Measurements from ENCODE around the gene DMC1.
"Not testable (repeated sequence)": the region's sequence is repeated elsewhere in the genome, so short reads cannot be mapped to it uniquely, and the experiment has no call there.

Gene DMC1, protein sequence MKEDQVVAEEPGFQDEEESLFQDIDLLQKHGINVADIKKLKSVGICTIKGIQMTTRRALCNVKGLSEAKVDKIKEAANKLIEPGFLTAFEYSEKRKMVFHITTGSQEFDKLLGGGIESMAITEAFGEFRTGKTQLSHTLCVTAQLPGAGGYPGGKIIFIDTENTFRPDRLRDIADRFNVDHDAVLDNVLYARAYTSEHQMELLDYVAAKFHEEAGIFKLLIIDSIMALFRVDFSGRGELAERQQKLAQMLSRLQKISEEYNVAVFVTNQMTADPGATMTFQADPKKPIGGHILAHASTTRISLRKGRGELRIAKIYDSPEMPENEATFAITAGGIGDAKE

DNA sequence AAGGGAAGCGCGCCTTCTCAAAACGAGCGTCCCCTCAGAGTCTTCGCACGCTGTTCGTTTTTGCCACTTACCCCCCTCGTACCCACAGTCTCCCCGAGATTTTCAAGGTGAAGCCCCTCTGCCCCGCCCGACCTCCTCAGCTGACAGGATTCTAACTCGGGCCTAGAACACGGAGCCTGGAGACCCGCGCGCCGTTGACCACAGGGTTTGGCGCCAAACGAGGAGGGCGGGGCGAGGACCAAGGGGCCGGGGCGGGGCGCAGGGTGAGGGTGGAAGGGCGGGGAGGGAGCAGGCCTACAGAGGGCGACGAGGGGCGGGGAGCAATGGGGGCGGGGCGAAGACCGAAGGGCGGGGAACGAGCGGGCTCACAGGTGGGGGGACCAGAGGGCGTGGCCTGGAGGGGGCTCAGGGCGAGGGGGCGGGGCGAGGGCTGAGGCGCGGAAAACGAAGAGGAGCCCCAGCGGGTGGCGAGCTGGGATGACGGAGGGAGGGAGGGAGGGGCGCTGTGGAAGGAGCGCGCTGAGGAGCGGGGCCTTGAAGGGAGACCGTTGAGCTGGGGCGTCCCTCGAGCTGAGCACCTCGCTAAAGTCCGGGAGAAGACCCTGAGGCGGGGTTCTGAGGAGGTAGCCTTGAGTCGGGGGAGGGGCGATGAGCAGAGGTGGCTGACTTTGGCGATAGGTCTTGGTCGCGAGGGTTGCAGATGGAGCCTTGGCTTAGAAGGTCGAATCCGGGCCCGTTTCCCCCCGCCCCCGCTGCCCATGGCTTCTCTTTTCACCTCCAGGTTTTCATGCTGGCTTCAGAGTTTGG is at the start of gene DMC1:
Gene DMC1 (minus strand): TSS at position 212 of the 807 bp plus-strand sequence. CDS start 1,927 bp downstream, outside the sequence.
- peak; percentile 97 to 100 (median 98) for DNase-seq (ENCODE audit: low read depth in 3 of 3)

- no peak for DNase-seq (ENCODE audit: low read depth in 3 of 3)
Observed at GRCh38 chr22:38618682-38619081, 48.7 kb upstream of the DMC1 start.

- no peak for DNase-seq (ENCODE audit: low read depth in 3 of 3)
Observed at GRCh38 chr22:38618258-38618657, 48.3 kb upstream of the DMC1 start.

GRCh38 chr22:38615064-38615405 is 45.1 kb upstream of the DMC1 start:
- not testable (repeated sequence) for DNase-seq (ENCODE audit: low read depth in 3 of 3)

DNA sequence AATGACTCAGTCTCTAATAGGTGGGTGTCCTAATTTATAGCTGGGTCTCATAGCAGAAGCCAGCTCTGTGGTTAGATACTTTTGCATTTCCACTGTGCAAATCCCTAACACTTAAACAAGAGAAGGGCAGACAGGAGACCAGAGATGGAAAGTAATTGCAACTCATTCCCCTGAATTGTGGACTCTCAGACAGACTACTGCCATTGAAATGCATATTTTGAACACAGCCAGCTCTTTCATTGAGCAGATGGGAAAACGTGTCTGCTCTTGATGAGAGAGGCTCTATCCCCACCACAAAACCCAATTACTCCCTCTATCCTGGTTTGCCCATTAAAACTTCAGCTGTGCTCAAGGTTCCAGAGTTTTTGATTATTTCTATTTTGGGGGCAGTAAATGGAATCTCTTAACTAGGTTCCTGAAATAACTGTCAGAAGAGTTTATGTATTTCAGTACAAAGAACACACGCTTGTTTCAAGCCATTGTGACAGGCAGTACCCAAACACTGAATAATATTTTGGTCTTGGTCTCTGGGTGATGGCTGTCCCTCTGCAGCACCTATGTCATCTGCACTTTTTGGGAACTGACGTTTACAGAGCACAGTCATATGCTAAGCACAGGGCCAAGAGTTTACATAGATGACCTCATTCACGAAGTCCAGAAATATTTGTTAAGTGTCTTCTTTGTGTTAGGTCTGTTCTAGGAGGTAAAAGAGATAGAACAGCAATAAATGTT is 44.5 kb upstream of the DMC1 start:
- DNase-seq (ENCODE audit: low read depth in 3 of 3): no peak

DNA sequence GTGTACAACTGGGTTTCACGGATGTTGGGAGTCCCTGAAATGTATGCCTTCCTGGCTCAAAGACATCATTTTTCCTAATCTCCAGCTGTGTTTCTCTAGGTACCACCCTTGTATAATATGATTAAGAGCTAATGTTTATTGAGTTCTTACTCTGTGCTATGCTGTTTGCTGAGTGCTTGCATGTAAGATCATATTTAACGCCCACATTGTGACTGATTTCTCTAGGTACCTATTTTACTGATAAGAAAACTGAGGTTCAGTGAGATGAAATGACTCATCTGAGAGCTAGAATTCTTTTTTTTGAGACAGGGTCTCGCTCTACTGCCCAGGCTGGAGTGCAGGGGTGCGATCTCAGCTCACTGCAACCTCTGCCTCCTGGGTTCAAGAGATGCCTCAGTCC is 43.6 kb upstream of the DMC1 start:
- no peak for DNase-seq (ENCODE audit: low read depth in 3 of 3)

DNA sequence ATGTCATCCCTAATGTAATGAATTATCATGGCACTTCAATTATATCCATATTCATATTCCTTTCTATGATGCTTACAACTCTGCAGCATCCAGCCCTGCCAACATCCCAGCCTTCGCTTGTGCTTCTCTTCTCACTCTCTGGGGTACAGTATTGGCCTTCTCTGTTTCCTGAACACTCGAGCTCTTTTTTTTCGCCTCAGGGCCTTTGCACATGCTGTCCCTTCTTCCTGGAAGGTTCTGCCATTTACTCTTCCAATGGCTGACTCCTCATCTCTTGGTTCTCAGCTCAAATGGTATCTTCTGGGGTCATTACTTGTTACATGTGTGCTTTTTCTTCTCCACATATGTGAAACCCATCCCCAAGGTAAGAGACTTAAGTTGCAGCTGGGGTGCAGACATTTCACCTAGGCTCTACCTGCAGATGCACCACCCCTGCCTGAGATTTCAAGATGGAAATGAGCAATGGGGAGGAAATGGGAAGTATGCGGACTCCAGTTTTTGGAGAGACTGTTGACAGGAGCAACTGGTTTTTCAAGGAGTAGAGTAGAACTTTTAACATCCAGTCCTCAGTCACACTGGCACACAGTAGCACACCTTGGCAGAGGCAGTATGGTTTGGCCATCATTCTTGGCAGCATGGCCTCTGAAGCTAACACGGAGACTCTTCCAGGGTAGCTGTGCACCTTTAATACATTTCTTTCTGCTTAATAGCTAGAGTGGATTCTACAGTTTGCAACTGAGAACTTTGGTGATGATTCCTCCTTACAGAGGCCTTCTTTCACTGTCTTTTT is 42.4 kb upstream of the DMC1 start:
- no peak for DNase-seq (ENCODE audit: low read depth in 3 of 3)

DNA sequence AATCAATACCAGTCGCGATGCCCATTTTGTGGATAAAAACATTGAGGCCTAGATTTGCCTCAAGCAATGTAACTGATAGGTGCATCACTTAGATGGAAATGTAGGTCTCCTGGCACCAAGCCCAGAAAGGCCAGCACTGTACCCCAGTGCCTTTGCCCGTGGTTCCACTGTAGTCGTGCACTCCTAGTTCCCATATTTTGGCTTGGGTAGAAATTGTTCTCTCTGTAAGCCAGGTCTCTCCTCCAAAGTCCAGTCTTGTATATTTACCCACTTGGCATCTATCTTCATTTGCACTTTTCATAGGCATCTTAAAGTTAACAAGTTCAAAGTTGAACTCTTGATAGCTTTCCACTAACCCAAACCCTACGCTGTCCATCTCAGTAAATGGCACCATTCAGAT is 41.6 kb upstream of the DMC1 start:
- DNase-seq (ENCODE audit: low read depth in 3 of 3): no peak

DNA sequence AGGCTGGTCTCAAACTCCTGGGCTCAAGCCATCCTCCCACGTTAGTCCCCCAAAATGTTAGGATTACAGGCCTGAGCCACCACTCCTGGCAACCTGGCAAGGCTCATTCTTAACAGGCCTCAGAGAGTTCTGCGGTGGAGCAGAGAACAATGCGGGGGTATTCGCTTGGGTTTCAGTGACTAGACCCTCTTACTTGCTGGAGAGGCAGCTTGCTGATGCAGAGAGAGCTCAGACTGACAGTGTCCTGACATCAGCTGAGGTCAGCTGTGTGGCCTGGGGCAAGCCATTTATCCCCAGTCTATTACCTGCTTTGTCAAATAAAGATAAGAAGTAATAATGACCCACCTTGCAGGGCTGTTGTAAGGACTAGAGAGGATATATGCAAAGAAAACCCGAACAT is 40.3 kb upstream of the DMC1 start:
- no peak for DNase-seq (ENCODE audit: low read depth in 3 of 3)

- DNase-seq (ENCODE audit: low read depth in 3 of 3): no peak
Observed at GRCh38 chr22:38608992-38609750, 39.2 kb upstream of the DMC1 start.

DNA sequence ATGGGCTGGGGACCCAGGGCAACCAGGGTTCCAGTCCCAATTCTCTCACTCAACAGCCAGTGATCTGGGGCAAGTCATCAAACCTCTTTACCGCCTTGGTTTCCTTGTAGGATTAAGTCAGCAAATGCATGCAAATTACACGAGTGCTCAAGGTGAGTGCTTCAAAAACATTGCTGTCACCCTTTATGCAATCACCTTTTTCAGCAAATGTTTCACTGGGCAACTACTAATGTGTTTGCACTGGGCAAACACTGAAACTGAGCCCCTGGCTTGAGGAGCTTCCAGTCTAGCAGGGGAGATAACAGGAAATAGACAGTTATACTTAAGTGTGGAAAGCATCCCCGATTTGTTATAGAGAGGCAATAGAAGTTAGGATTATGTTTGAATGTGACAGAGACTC is 37.7 kb upstream of the DMC1 start:
- DNase-seq (ENCODE audit: low read depth in 3 of 3): no peak

- no peak for DNase-seq (ENCODE audit: low read depth in 3 of 3)
Observed at GRCh38 chr22:38602166-38602565, 32.2 kb upstream of the DMC1 start.

DNA sequence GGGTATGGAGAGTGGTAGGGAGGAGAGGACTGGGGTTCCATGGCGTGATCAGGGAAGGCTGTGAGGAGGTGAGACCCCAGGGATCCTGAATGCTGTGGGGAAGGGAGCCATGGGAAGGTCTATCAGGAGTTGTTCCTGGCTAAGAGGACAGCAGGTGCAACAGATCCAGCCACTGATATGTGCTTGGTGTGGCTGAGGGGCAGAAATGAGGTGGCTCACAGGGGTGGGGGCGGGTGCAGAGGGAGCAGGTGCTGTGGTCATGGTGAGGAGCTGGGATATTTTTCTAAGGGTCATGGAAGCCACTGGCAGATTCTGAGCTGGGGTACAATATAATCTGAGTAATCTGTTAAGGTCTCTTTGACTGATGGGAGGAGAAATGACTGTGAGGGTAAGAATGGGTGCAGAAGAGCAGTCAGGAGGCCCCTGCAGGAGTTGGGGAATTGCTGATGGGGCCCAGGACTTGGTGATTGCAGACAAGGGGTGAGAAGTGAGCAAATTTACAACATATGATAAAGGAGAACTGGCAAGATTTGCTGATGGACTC is 31.3 kb upstream of the DMC1 start:
- DNase-seq (ENCODE audit: low read depth in 3 of 3): no peak

DNA sequence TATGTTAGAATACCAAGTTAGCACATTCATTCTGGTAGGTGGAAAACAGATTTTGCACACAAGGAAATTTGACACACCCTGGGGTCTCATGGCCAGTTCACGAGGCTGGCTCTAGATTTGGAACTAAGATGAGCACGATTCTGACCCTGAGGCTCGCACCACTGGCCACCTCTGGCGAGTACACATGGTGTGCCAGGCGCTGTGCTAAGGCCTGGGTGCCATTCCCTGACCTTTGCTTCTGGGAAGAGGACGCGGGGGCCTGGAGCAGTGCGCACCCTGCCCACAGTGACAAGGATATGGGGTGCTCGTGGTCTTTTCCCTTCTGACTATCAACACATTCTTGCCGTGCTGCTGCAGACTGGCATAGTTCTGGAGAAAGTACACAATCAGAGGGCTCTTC is 29.5 kb upstream of the DMC1 start:
- no peak for DNase-seq (ENCODE audit: low read depth in 3 of 3)

DNA sequence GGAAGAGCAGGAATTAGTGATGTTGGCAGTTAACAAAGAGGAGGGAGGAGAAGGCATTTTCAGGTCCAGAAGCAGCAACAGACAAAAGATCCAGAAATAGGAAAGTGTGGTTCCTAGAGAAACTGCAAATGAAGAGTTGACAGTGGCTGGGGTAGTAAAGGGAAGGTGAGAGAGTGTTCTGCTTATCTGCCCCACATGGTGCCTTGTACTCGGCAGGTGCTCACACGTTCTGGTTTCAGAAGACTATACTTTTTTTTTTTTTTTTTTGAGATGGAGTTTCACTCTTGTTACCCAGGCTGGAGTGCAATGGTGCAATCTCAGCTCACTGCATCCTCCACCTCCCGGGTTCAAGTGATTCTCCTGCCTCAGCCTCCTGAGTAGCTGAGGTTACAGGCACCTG is 12.9 kb upstream of the DMC1 start:
- not testable (repeated sequence) for DNase-seq (ENCODE audit: low read depth in 3 of 3)

DNA sequence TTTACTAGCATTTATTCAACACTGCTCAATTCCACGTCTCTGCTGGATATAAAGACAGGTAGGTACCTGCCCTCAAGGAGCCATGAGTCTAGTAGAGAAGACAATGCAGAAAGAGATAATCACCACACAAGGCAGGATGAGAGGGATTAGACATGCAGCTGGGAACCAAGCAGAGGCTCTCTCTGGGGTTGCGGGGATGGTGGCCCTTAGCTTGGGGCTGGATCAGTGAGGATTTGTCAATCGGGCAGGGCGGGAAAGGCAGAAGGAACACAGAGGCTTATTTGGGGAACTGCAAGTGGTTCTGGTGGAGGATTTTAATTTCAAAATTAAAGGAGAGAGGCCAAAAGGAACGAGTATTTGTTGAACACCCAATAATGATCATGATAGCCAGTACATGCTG is 8.5 kb upstream of the DMC1 start:
- no peak for DNase-seq (ENCODE audit: low read depth in 3 of 3)

- peak in 1 of 3 donors; percentile 8 for DNase-seq (ENCODE audit: low read depth in 3 of 3)
Observed at GRCh38 chr22:38572065-38572464, 2.1 kb upstream of the DMC1 start.

DNA sequence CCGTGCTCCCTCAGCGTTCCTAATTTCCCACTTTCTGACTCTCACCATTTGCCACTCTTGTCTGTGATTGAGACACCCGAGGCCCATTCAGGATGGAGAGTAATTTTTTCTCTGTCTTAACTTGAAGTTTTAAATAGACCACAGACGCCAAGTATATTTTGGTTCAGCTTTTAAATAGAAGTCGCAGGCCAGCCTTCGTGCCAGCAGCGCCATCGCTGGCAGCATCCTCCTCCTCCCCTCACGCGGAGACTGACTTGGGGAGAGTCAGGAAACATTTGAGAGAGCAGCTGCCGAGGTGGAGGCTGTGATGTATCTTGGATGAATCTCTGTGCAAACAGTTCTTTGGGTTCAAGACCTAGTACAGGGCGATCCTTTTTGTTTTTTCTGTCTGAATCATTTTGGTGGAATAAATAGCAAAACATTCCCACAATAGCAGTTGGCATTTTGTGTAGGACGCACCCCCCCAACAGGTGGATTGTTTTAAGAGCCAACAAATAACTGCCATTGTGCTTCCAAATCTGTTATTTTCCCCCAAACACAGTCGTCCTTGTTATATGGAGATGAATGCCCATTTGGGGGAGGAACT is 889 bp upstream of the DMC1 start:
- peak in 2 of 3 donors; percentile 1 to 19 for DNase-seq (ENCODE audit: low read depth in 3 of 3)

DNA sequence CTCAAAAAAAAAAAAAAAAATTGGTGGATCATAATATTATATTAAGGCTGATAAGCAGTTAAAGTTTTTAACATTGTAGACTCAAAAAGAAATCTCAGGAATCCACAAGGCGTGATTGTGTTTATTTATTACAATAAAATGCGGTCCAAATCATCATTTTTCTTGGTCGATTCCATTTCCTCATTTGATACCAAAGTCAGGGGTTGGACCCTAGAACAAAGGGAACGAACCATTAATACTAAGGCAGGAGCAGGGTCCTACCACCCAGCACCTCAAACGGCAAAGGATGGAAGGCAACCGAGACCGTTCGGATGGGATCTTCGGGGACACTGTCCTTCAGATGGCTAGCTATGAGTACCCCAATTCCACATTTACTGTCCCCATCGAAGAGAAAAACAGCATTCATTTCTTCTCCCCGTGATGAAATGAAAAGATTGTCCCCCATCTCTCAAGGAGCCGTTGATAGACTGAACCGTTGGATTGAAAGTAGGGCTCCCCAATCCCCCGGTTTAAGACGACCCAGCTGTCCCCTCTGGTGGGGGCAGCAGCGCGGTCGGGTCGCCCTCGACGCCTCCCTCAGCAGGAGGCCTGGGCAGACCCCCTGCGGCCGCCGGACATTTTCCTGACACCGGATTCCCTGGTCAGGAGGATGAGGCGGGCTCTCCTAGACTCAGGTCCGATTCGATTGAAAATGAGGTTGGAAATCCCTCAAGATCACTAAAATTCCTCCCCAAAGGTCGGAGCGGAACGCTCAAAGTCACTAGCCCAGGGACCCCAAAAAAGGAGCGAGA is 607 bp downstream of the DMC1 start:
- peak in 1 of 3 donors; percentile 7 for DNase-seq (ENCODE audit: low read depth in 3 of 3)
